GOT3 (cell line): ENCODE measurements around the gene ATE1.

Experiments used
- DNase-seq: peaks from one replicate; lab custom pipeline; 2025; ENCODE audit warnings: mixed read lengths; lab: John Stamatoyannopoulos, UW

ATE1 gene

DNA sequence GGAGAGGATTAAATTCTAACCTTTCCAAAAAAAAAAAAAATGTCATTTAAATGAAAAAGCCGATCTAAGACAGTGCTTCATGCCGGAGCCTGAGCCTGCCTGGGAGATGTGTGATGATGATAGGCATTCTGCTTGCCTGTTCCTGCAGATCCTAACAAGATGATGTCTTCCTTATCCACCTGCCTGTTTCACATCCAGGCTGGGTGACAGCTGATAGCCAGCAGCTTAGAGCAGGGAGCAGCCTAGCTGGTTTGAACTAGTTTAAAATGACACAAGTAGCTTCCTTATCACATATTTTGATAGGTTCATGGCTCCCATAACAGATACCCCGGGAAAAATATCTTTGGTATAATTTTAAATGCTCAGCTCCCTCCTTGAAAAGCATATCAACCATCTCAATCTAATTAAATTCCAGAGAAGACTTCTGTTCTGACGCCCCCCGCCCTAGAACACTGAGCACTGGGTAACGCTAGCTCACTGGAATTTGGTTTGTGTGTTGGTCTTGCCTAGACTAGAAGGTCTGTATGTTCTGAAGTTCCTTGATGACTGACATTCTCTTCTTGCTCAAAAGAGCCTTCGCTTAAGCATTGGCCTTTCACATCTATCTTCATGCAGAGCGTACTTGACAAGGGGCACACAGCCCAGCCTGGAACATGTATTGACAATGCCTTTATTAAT lies 232.7 kb downstream of the ATE1 start:
- no peak for DNase-seq

DNA sequence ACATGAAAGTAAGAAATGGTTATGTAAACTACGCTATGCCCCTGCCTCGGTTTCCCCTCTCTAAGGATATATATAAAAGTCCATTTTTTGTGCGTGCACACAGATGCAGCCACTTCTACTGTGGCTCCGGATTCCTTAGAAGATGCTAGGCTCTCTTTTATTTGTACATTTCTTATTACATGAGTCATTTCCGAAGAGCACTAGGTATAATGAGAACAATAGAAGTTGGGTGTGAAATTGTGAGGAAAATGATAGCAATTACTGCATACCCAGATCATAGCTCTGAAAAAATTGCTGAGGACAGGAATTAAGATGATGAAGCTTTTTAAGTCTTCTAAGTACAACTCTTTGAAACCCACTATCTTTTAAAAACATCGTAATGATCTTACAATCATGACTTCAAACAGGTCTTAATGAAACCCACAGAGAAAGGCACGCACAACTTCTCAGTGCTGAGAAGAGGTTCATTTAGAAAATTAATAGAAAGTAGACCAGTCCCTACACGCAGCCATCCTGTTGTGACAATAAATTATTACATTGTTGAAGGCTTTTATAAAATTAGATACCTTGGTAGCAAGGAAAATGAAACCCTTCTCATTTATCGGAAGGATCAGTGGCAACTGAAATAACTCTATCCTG lies 233.4 kb downstream of the ATE1 start:
- no peak for DNase-seq

DNA sequence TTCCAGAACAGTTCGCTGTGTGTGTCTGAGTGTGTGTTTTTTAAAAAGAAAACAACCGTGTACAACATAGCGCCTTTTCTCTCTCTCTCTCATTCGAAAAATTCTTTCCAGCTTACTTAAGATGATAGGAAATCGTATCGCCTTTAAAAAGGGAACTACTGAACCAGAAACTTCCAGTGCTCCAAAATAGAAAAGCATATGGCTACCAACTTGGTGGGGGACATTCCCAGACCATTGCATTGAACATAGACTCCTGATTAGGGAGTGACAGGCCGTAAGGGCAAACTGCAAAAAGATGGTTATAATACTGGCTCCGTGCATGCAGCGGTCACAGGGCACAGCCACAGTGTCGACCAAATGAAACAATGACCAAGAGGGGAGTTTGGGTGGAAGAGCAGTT lies 235.2 kb downstream of the ATE1 start:
- DNase-seq: no peak

DNA sequence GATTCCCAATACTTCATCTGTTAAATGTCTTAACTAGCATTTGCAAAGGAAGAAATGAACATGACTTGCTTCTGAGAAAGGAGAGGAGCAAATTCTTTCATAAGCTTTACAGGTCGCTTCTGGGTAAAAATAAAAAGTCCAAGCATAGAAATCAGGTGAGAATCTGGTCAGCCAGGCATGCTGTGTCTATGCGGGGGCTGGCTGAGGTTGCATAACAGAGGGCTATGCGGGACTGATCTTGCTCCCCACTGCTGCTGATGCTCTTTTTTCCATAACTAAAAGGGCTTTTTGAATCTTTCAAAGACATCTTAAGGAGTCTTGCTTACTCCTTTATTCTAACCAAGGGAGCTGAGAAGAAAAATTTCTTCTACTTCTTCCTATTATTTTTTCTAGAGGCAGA lies 236.9 kb downstream of the ATE1 start:
- DNase-seq: no peak
